GM13976 (cell line): ENCODE measurements around the gene MAT2B.

Experiments
- DNase-seq: peaks from one replicate; pipeline ENCODE4 v3.0.0; 2012; ENCODE audit warnings: low spot score
- CTCF ChIP-seq: IDR thresholded peaks from 2 replicates; pipeline ENCODE4 v1.5.1; 2012; ENCODE audit warnings: borderline replicate concordance, mild to moderate bottlenecking; ENCODE audit not compliant: insufficient read depth; ENCODE audit errors: extremely low read depth, missing control alignments, control extremely low read depth
- in situ Hi-C: fragments of 300-500 bp; cut with MboI; formaldehyde crosslinking; loops from one replicate; pipeline ENCODE4 v1.12.0; 2022; ENCODE audit warnings: low sequenced_read_pairs, mixed read lengths, inconsistent platforms; ENCODE audit not compliant: unreplicated experiment

Gene MAT2B

GRCh38 chr5:163544836-163545235 is 39.4 kb downstream of the MAT2B start:
- TF ChIP-seq CTCF: no peak
- DNase-seq: no peak
- in situ Hi-C loops: no loop called here

GRCh38 chr5:163548649-163549048 is 43.2 kb downstream of the MAT2B start:
- in situ Hi-C loops: no loop called here

GRCh38 chr5:163551156-163551555 is 45.7 kb downstream of the MAT2B start:
- in situ Hi-C loops: loop anchor here (25.0 kb wide), 1 partner anchor 961 kb away; no protein-coding TSS in a partner anchor
- no peak for TF ChIP-seq CTCF
- no peak for DNase-seq

More at GRCh38 chr5:163548649-163549048, 43.2 kb downstream of the MAT2B start:
- no peak for DNase-seq
- no peak for TF ChIP-seq CTCF

GRCh38 chr5:163552536-163552935 is 47.1 kb downstream of the MAT2B start:
- no peak for DNase-seq
- in situ Hi-C loops: loop anchor here (25.0 kb wide), 1 partner anchor 960 kb away; no protein-coding TSS in a partner anchor
- TF ChIP-seq CTCF: no peak

GRCh38 chr5:163561339-163561738 is 55.9 kb downstream of the MAT2B start:
- TF ChIP-seq CTCF: no peak
- no peak for DNase-seq
- in situ Hi-C loops: loop anchor here (25.0 kb wide), 1 partner anchor 951 kb away; no protein-coding TSS in a partner anchor

- TF ChIP-seq CTCF: no peak
- no peak for DNase-seq
- in situ Hi-C loops: loop anchor here (25.0 kb wide), 1 partner anchor 950 kb away; no protein-coding TSS in a partner anchor
Measured at GRCh38 chr5:163562071-163562470, 56.7 kb downstream of the MAT2B start.

- DNase-seq: no peak
- no peak for TF ChIP-seq CTCF
- in situ Hi-C loops: loop anchor here (25.0 kb wide), 1 partner anchor 949 kb away; no protein-coding TSS in a partner anchor
Measured at GRCh38 chr5:163563112-163563511, 57.7 kb downstream of the MAT2B start.
